HCT116 (cell line): ENCODE measurements around the gene AGPAT2. TPM values are rescaled to one million over a fixed set of nuclear protein-coding genes. Genes with fewer than 3 reads are reported as not detected.

ENCODE experiments used
- ATAC-seq: fragments of 200-7000 bp; cut with Tn5 transposase; 2 replicates; pipeline ENCODE4 v1.9.1; 2020; ENCODE audit warnings: mild to moderate bottlenecking, moderate library complexity
- BruUV-seq: library from RNA; stranded (reverse); fragments of 400-500 nt; replicated peaks from 2 replicates; lab custom pipeline; 2021; lab: Mats Ljungman, UMichigan
- CTCF ChIA-PET: fragments of 300-600 bp; sonication (Branson Sonifier 250); formaldehyde crosslinking; loops from one replicate; lab custom pipeline; 2021; ENCODE audit warnings: antibody characterized with exemption; lab: Charles Lee
- POLR2A ChIA-PET: fragments of 300-600, 350-600 bp; sonication (Branson Sonifier 250); formaldehyde crosslinking; loops from one replicate; lab custom pipeline; 2021; ENCODE audit warnings: antibody characterized with exemption; lab: Charles Lee
- RAD21 ChIA-PET, 2 experiments: fragments of 300-600 bp; sonication (Branson Sonifier 250); formaldehyde crosslinking; loops; one replicate each; lab custom pipeline; 2023; ENCODE audit warnings: low total read pairs in 2 of 2; ENCODE audit not compliant: uncharacterized antibody in 2 of 2, unreplicated experiment in 2 of 2, low non-redundant PET in 1 of 2; lab: Charles Lee
- DNase-seq: peaks from one replicate; pipeline ENCODE4 v3.0.0-alpha.2; 2010; ENCODE audit warnings: low read depth, low spot score
- H2AFZ ChIP-seq: fragments of 200-600 bp; shearing (Covaris generic), sonication (generic); 2 replicates; pipeline ENCODE4 v1.6.1; 2017; ENCODE audit warnings: low read depth, mixed run types, mixed read lengths, antibody characterized with exemption, low read length; ENCODE audit not compliant: poor library complexity, severe bottlenecking
- H3K27ac ChIP-seq: 2 replicates; pipeline ENCODE4 v1.5.1; 2012; ENCODE audit warnings: low read depth, low read length
- H3K27me3 ChIP-seq: fragments of 200-600 bp; sonication (generic); 2 replicates; pipeline ENCODE4 v1.6.1; 2016; ENCODE audit warnings: mixed run types, low read length, mixed read lengths; ENCODE audit not compliant: insufficient read depth
- H3K36me3 ChIP-seq, 2 experiments: fragments of 200-500 bp in 1 of 2; fragments of 200-600 bp in 1 of 2; sonication (Bioruptor generic) in 1 of 2; sonication (generic) in 1 of 2; 2 replicates each; pipeline versions ENCODE4 v1.5.1 to v1.6.1; 2014 to 2016; ENCODE audit warnings: low read length in 2 of 2, inconsistent platforms in 1 of 2, mixed read lengths in 1 of 2, mixed run types in 1 of 2; ENCODE audit not compliant: insufficient read depth in 2 of 2, control insufficient read depth in 1 of 2
- H3K4me1 ChIP-seq, 2 experiments: fragments of 200-600 bp in 1 of 2; sonication (generic) in 1 of 2; 2 replicates each; pipeline versions ENCODE4 v1.5.1 to v1.6.1; 2012 to 2017; ENCODE audit warnings: low read length in 2 of 2, inconsistent platforms in 1 of 2, mild to moderate bottlenecking in 1 of 2, mixed read lengths in 1 of 2, mixed run types in 1 of 2, moderate library complexity in 1 of 2; ENCODE audit not compliant: insufficient read depth in 2 of 2, control insufficient read depth in 1 of 2
- H3K4me2 ChIP-seq: fragments of 200-600 bp; sonication (generic); 2 replicates; pipeline ENCODE4 v1.6.1; 2017; ENCODE audit warnings: mixed run types, low read length, mixed read lengths
- H3K4me3 ChIP-seq, 2 experiments: fragments of 200-600 bp in 1 of 2; sonication (generic) in 1 of 2; replicated peaks in 1 of 2; 2 replicates each; pipeline ENCODE4 v1.5.1; 2011 to 2016; ENCODE audit warnings: low read length in 2 of 2, control low read depth in 1 of 2, low read depth in 1 of 2, mild to moderate bottlenecking in 1 of 2, mixed read lengths in 1 of 2, mixed run types in 1 of 2
- H3K79me2 ChIP-seq: fragments of 200-600 bp; sonication (generic); 2 replicates; pipeline ENCODE4 v1.6.1; 2017; ENCODE audit warnings: mild to moderate bottlenecking, mixed run types, low read length, moderate library complexity, mixed read lengths; ENCODE audit not compliant: insufficient read depth
- H3K9ac ChIP-seq: fragments of 200-600 bp; sonication (generic); 2 replicates; pipeline ENCODE4 v1.6.1; 2016; ENCODE audit warnings: low read length, mixed read lengths
- H3K9me2 ChIP-seq: fragments of 200-600 bp; sonication (generic), shearing (Covaris generic); 2 replicates; pipeline ENCODE4 v1.6.1; 2017; ENCODE audit warnings: mixed run types, mild to moderate bottlenecking, moderate library complexity; ENCODE audit not compliant: insufficient read depth
- H3K9me3 ChIP-seq, 2 experiments: fragments of 200-500 bp in 1 of 2; fragments of 200-600 bp in 1 of 2; sonication (Bioruptor generic) in 1 of 2; sonication (generic) in 1 of 2; 2 replicates each; pipeline ENCODE4 v1.6.1; 2014 to 2017; ENCODE audit warnings: low read length in 2 of 2, mixed read lengths in 2 of 2, inconsistent platforms in 1 of 2, low read depth in 1 of 2, mild to moderate bottlenecking in 1 of 2, mixed run types in 1 of 2, moderate library complexity in 1 of 2; ENCODE audit not compliant: control insufficient read depth in 1 of 2, insufficient read depth in 1 of 2
- H4K20me1 ChIP-seq: fragments of 200-600 bp; sonication (generic), shearing (Covaris generic); 2 replicates; pipeline ENCODE4 v1.6.1; 2017; ENCODE audit warnings: mixed run types, mild to moderate bottlenecking, moderate library complexity; ENCODE audit not compliant: insufficient read depth
- TCF7L2 ChIP-seq: IDR thresholded peaks from 2 replicates; pipeline ENCODE4 v1.7.0; 2011; ENCODE audit warnings: borderline replicate concordance, inconsistent platforms; ENCODE audit not compliant: insufficient read depth, insufficient read length; ENCODE audit errors: extremely low read depth
- ZBTB33 ChIP-seq: IDR thresholded peaks from 2 replicates; pipeline ENCODE4 v1.6.1; 2011; ENCODE audit warnings: mild to moderate bottlenecking, low read length, moderate library complexity; ENCODE audit not compliant: insufficient replicate concordance; ENCODE audit errors: extremely low read depth
- intact Hi-C: fragments of 100-400 bp; cut with micrococcal nuclease; formaldehyde crosslinking; loops from 2 replicates; pipeline ENCODE4 v1.10.0; 2022
- total RNA-seq: library from RNA; stranded (reverse); gene quantifications from one replicate; pipeline ENCODE4 v1.2.1, GENCODE V29; 2021; ENCODE audit not compliant: unreplicated experiment

Gene AGPAT2
- total RNA-seq, 1 experiment from 2014 or later, result 86.0 TPM

GRCh38 chr9:136693490-136694162, 6.4 kb upstream of the AGPAT2 start:
- H3K4me1 ChIP-seq, result peaks cover 50 to 77% of the 10 kb centered on the region in 2 experiments

More at GRCh38 chr9:136693490-136694162, 6.4 kb upstream of the AGPAT2 start:
- peak; percentile 76 for DNase-seq
- Histone ChIP-seq H3K9ac (peak overlapping the region; percentile 74), H3K27ac (peak overlapping the region; percentile 92), H3K36me3 (no peaks in the 10 kb centered on the region), H3K27me3 (no peaks in the 10 kb centered on the region), H4K20me1 (no peaks in the 10 kb centered on the region), H3K4me2 (peak overlapping the region; percentile 98), H3K9me3 (no peaks in the 10 kb centered on the region), H3K79me2 (no peaks in the 10 kb centered on the region)
- CTCF ChIA-PET, result interaction anchor here (0.6 to 1.4 kb wide), 15 partner anchors 10 to 336 kb away, joined by 3 to 11 read pairs (median 3); no protein-coding TSS in a partner anchor
- intact Hi-C loops, result loop anchor here (2.0 kb wide), 2 partner anchors 49 to 209 kb away; no protein-coding TSS in a partner anchor
- POLR2A ChIA-PET, result interaction anchor here (0.6 to 1.1 kb wide), 4 partner anchors 19 to 116 kb away, joined by 3 to 6 read pairs (median 4); no protein-coding TSS in a partner anchor
- TF ChIP-seq TCF7L2 (no peak), ZBTB33 (peak; percentile 11)
- TF ChIP-seq, all 23 proteins: peak for 1
- peak overlapping the region; percentile 31 to 58 for H3K4me3 ChIP-seq
- peak overlapping the region; percentile 64 for H2AFZ ChIP-seq
- no peaks in the 10 kb centered on the region for H3K9me2 ChIP-seq
- BruUV-seq, result no TSS peak
- RAD21 ChIA-PET, result interaction anchor here (0.7 to 1.0 kb wide), 5 partner anchors 36 to 209 kb away, joined by 3 to 4 read pairs (median 3); partner anchors contain the start of gene LCN8 (in 1 of the 2)
- ATAC-seq, result peak; percentile 88
